ENCODE measurements around the gene GINS1.

Gene GINS1

GRCh38 chr20:25476106-25477013 is 68.9 kb downstream of the GINS1 start:
- TF ChIP-seq CTCF (conservative IDR thresholded peaks at IDR 0.05), result no peak
- no peak overlapping the region for H3K27ac ChIP-seq

- TF ChIP-seq CTCF (conservative IDR thresholded peaks at IDR 0.05), result no peak
- no peak overlapping the region for H3K27ac ChIP-seq
These were observed 69.8 kb downstream of the GINS1 start for GRCh38 chr20:25477014-25477882.

- H3K27ac ChIP-seq, result no peak overlapping the region
- TF ChIP-seq CTCF (conservative IDR thresholded peaks at IDR 0.05), result no peak
These were observed 71.6 kb downstream of the GINS1 start for GRCh38 chr20:25478889-25479568.

GRCh38 chr20:25479638-25480037 is 72.2 kb downstream of the GINS1 start:
- no peak overlapping the region for H3K27ac ChIP-seq

GRCh38 chr20:25480156-25480555 is 72.7 kb downstream of the GINS1 start:
- no peak for TF ChIP-seq CTCF (conservative IDR thresholded peaks at IDR 0.05)
- H3K27ac ChIP-seq, result no peak overlapping the region

More at GRCh38 chr20:25479638-25480037, 72.2 kb downstream of the GINS1 start:
- no peak for TF ChIP-seq CTCF (conservative IDR thresholded peaks at IDR 0.05)

- H3K27ac ChIP-seq, result no peak overlapping the region
These were observed 73.3 kb downstream of the GINS1 start for GRCh38 chr20:25480797-25481196.

More at GRCh38 chr20:25480797-25481196, 73.3 kb downstream of the GINS1 start:
- TF ChIP-seq CTCF (conservative IDR thresholded peaks at IDR 0.05), result no peak
